SK-N-SH treated with all-trans-retinoic acid at 6 μM for 48 hours (cell line): ENCODE measurements around the gene PIK3R5.

ENCODE experiments used
- ARNTL ChIP-seq: fragments of 450-650 bp; formaldehyde crosslinking; IDR thresholded peaks from 2 replicates; pipeline ENCODE4 v1.5.0; 2020; ENCODE audit warnings: low read depth, mild to moderate bottlenecking, moderate library complexity, borderline replicate concordance
- ESRRG ChIP-seq: fragments of 250-450 bp; sonication (Bioruptor Pico); IDR thresholded peaks from 2 replicates; pipeline ENCODE4 v1.6.1; 2021; ENCODE audit warnings: mild to moderate bottlenecking
- PPARA ChIP-seq: fragments of 250-450 bp; sonication (Bioruptor Pico); IDR thresholded peaks from 2 replicates; pipeline ENCODE4 v1.5.0; 2020; ENCODE audit warnings: mild to moderate bottlenecking, borderline replicate concordance
- RARB ChIP-seq: fragments of 250-450 bp; sonication (Bioruptor Pico); IDR thresholded peaks from 2 replicates; pipeline ENCODE4 v1.8.0; 2021; ENCODE audit warnings: mild to moderate bottlenecking, moderate library complexity
- TCF4 ChIP-seq: fragments of 250-450 bp; sonication (Bioruptor Pico); IDR thresholded peaks from 2 replicates; pipeline ENCODE4 v1.8.0; 2021; ENCODE audit warnings: mild to moderate bottlenecking, moderate library complexity, borderline replicate concordance
- TSHZ2 ChIP-seq: fragments of 250-450 bp; sonication (Bioruptor Pico); IDR thresholded peaks from 2 replicates; pipeline ENCODE4 v1.5.0; 2020; ENCODE audit warnings: mild to moderate bottlenecking, moderate library complexity
- ZFP3 ChIP-seq: fragments of 250-450 bp; sonication (Bioruptor Pico); IDR thresholded peaks from 2 replicates; pipeline ENCODE4 v1.5.0; 2020; ENCODE audit warnings: mild to moderate bottlenecking, moderate library complexity
- TF ChIP-seq, protein P1 (sequence below): fragments of 250-450 bp; sonication (Bioruptor Pico); IDR thresholded peaks from 2 replicates; pipeline ENCODE4 v1.5.1; 2020; ENCODE audit warnings: low read depth, mild to moderate bottlenecking, moderate library complexity

- TF ChIP-seq ZFP3 (CRISPR knock-in tag) (no peak), TSHZ2 (CRISPR knock-in tag) (no peak), RARB (CRISPR knock-in tag) (no peak), PPARA (CRISPR knock-in tag) (no peak), TCF4 (CRISPR knock-in tag) (no peak), ARNTL (CRISPR knock-in tag) (no peak), ESRRG (no peak)
- TF ChIP-seq, protein P1, sequence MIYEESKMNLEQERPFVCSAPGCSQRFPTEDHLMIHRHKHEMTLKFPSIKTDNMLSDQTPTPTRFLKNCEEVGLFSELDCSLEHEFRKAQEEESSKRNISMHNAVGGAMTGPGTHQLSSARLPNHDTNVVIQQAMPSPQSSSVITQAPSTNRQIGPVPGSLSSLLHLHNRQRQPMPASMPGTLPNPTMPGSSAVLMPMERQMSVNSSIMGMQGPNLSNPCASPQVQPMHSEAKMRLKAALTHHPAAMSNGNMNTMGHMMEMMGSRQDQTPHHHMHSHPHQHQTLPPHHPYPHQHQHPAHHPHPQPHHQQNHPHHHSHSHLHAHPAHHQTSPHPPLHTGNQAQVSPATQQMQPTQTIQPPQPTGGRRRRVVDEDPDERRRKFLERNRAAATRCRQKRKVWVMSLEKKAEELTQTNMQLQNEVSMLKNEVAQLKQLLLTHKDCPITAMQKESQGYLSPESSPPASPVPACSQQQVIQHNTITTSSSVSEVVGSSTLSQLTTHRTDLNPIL (CRISPR knock-in tag), result no peak
Observed at GRCh38 chr17:8904686-8905085, 60.8 kb downstream of the PIK3R5 start.
